SU-DHL-6 (cell line): ENCODE results near the gene LECT2.

Source experiments
- CTCF ChIP-seq: fragments of 200-600 bp; sonication (generic); IDR thresholded peaks from one replicate; pipeline ENCODE4 v1.5.1; 2017; ENCODE audit warnings: antibody characterized with exemption, mild to moderate bottlenecking, low read length, moderate library complexity; ENCODE audit not compliant: insufficient read depth, poor library complexity, severe bottlenecking
- EZH2phosphoT487 ChIP-seq: fragments of 200-600 bp; sonication (generic), shearing (Covaris generic); conservative IDR thresholded peaks from 2 replicates; pipeline ENCODE4 v1.6.1; 2018; ENCODE audit warnings: mild to moderate bottlenecking, antibody characterized with exemption, low read length, moderate library complexity, mixed read lengths

GRCh38 chr5:135974021-135974600 lies 19.3 kb upstream of the LECT2 start:
- TF ChIP-seq CTCF (no peak), EZH2phosphoT487 (no peak)
